GM19397 (cell line): ENCODE data around the gene DDX3X.

Experiments
- ATAC-seq: cut with Tn5 transposase; IDR thresholded peaks from one replicate; pipeline ENCODE4 v1.9.1; 2021; ENCODE audit warnings: mild to moderate bottlenecking, moderate library complexity; ENCODE audit not compliant: unreplicated experiment

DDX3X gene

GRCh38 chrX:41327341-41327740 lies 6.6 kb upstream of the DDX3X start:
- ATAC-seq, result no peak

GRCh38 chrX:41329101-41329500 lies 4.9 kb upstream of the DDX3X start:
- no peak for ATAC-seq

GRCh38 chrX:41332005-41332404 lies 2.0 kb upstream of the DDX3X start:
- ATAC-seq, result no peak

- ATAC-seq, result peak; percentile 3
These were observed 1.5 kb upstream of the DDX3X start for GRCh38 chrX:41332408-41333002.

GRCh38 chrX:41333003-41333743 lies 789 bp upstream of the DDX3X start:
- ATAC-seq, result peak; percentile 53

GRCh38 chrX:41334363-41335197 lies 618 bp downstream of the DDX3X start:
- peak; percentile 32 for ATAC-seq

- no peak for ATAC-seq
These were observed 1.4 kb downstream of the DDX3X start for GRCh38 chrX:41335198-41335957.

GRCh38 chrX:41335958-41336331 lies 2.0 kb downstream of the DDX3X start:
- no peak for ATAC-seq

GRCh38 chrX:41336447-41336846 lies 2.5 kb downstream of the DDX3X start:
- no peak for ATAC-seq

- no peak for ATAC-seq
These were observed 3.2 kb downstream of the DDX3X start for GRCh38 chrX:41337140-41337539.

GRCh38 chrX:41338436-41338835 lies 4.5 kb downstream of the DDX3X start:
- no peak for ATAC-seq

GRCh38 chrX:41339148-41339547 lies 5.2 kb downstream of the DDX3X start:
- no peak for ATAC-seq

GRCh38 chrX:41344053-41344452 lies 10.1 kb downstream of the DDX3X start:
- ATAC-seq, result no peak

- no peak for ATAC-seq
These were observed 13.2 kb downstream of the DDX3X start for GRCh38 chrX:41347186-41347585.

- no peak for ATAC-seq
These were observed 14.6 kb downstream of the DDX3X start for GRCh38 chrX:41348551-41348950.

GRCh38 chrX:41350150-41350975 lies 16.4 kb downstream of the DDX3X start:
- no peak for ATAC-seq

- no peak for ATAC-seq
These were observed 17.1 kb downstream of the DDX3X start for GRCh38 chrX:41350976-41351569.

GRCh38 chrX:41351923-41352322 lies 18.0 kb downstream of the DDX3X start:
- no peak for ATAC-seq

- no peak for ATAC-seq
These were observed 18.4 kb downstream of the DDX3X start for GRCh38 chrX:41352329-41352838.

GRCh38 chrX:41353985-41354384 lies 20.0 kb downstream of the DDX3X start:
- no peak for ATAC-seq
